Measurements from ENCODE around the gene MAPK8IP2.

- TF ChIP-seq, protein P1, sequence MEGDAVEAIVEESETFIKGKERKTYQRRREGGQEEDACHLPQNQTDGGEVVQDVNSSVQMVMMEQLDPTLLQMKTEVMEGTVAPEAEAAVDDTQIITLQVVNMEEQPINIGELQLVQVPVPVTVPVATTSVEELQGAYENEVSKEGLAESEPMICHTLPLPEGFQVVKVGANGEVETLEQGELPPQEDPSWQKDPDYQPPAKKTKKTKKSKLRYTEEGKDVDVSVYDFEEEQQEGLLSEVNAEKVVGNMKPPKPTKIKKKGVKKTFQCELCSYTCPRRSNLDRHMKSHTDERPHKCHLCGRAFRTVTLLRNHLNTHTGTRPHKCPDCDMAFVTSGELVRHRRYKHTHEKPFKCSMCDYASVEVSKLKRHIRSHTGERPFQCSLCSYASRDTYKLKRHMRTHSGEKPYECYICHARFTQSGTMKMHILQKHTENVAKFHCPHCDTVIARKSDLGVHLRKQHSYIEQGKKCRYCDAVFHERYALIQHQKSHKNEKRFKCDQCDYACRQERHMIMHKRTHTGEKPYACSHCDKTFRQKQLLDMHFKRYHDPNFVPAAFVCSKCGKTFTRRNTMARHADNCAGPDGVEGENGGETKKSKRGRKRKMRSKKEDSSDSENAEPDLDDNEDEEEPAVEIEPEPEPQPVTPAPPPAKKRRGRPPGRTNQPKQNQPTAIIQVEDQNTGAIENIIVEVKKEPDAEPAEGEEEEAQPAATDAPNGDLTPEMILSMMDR (conservative IDR thresholded peaks at IDR 0.05): no peak
- TF ChIP-seq EZH2 (IDR thresholded peaks at IDR 0.05; ENCODE audit: low read depth): no peak
Observed at GRCh38 chr22:50624347-50625130, 23.9 kb downstream of the MAPK8IP2 start.

Data from PC-9 (cell line).